A549 (cell line): ENCODE measurements around the gene ZRANB1.

ENCODE experiments used
- CHD2 ChIP-seq: fragments of 150-350 bp; IDR thresholded peaks from 2 replicates; pipeline ENCODE4 v1.6.1; 2014; ENCODE audit warnings: low read length; ENCODE audit not compliant: partially characterized antibody
- CHD4 ChIP-seq: fragments of 200-600 bp; sonication (generic); IDR thresholded peaks from 2 replicates; pipeline ENCODE4 v1.6.1; 2016; ENCODE audit warnings: antibody characterized with exemption, mild to moderate bottlenecking, borderline replicate concordance
- CTCF ChIP-seq: fragments of >200 bp; sonication (Bioruptor Twin); formaldehyde crosslinking; IDR thresholded peaks from 3 replicates; pipeline ENCODE4 v1.5.1; 2016
- MAX ChIP-seq: IDR thresholded peaks from 2 replicates; pipeline ENCODE4 v1.6.1; 2012
- POLR2A ChIP-seq: IDR thresholded peaks from 2 replicates; pipeline ENCODE4 v1.6.1; 2012; ENCODE audit warnings: mild to moderate bottlenecking, low read length
- RARB ChIP-seq: fragments of 250-450 bp; sonication (Bioruptor Pico); IDR thresholded peaks from 2 replicates; pipeline ENCODE4 v1.8.0; 2021; ENCODE audit warnings: mild to moderate bottlenecking, moderate library complexity
- REST ChIP-seq: fragments of 200-600 bp; sonication (generic); IDR thresholded peaks from 2 replicates; pipeline ENCODE4 v1.6.1; 2016; ENCODE audit warnings: antibody characterized with exemption, mild to moderate bottlenecking, moderate library complexity
- ZNF302 ChIP-seq: fragments of 250-450 bp; sonication (Bioruptor Pico); IDR thresholded peaks from 2 replicates; pipeline ENCODE4 v1.9.0; 2021; ENCODE audit warnings: inconsistent platforms, mild to moderate bottlenecking, moderate library complexity

GRCh38 chr10:125003901-125004467, 62.1 kb downstream of the ZRANB1 start:
- TF ChIP-seq MAX (no peak), CTCF (no peak), POLR2A (no peak), REST (no peak), RARB (no peak), CHD4 (no peak), ZNF302 (CRISPR knock-in tag) (no peak), CHD2 (no peak)
